ENCODE data around the gene HECW1.

The HECW1 gene

GRCh38 chr7:43538404-43538771 lies 425.9 kb downstream of the HECW1 start:
- no peak overlapping the region for H3K4me3 ChIP-seq (ENCODE audit: low read length)
- no peak for TF ChIP-seq ZNF274 (IDR thresholded peaks at IDR 0.05; ENCODE audit: low read depth, low read length)

GRCh38 chr7:43540471-43540870 lies 428.0 kb downstream of the HECW1 start:
- TF ChIP-seq ZNF274 (IDR thresholded peaks at IDR 0.05; ENCODE audit: low read depth, low read length): no peak

GRCh38 chr7:43542716-43543115 lies 430.3 kb downstream of the HECW1 start:
- H3K4me3 ChIP-seq (ENCODE audit: low read length): no peak overlapping the region
- no peak for TF ChIP-seq ZNF274 (IDR thresholded peaks at IDR 0.05; ENCODE audit: low read depth, low read length)

More at GRCh38 chr7:43540471-43540870, 428.0 kb downstream of the HECW1 start:
- no peak overlapping the region for H3K4me3 ChIP-seq (ENCODE audit: low read length)

GRCh38 chr7:43546231-43546630 lies 433.8 kb downstream of the HECW1 start:
- TF ChIP-seq ZNF274 (IDR thresholded peaks at IDR 0.05; ENCODE audit: low read depth, low read length): no peak
- H3K4me3 ChIP-seq (ENCODE audit: low read length): no peak overlapping the region

- H3K4me3 ChIP-seq (ENCODE audit: low read length): no peak overlapping the region
- TF ChIP-seq ZNF274 (IDR thresholded peaks at IDR 0.05; ENCODE audit: low read depth, low read length): no peak
Observed at GRCh38 chr7:43550427-43550826, 438.0 kb downstream of the HECW1 start.

- no peak overlapping the region for H3K4me3 ChIP-seq (ENCODE audit: low read length)
- no peak for TF ChIP-seq ZNF274 (IDR thresholded peaks at IDR 0.05; ENCODE audit: low read depth, low read length)
Observed at GRCh38 chr7:43552122-43552521, 439.7 kb downstream of the HECW1 start.

- no peak for TF ChIP-seq ZNF274 (IDR thresholded peaks at IDR 0.05; ENCODE audit: low read depth, low read length)
- no peak overlapping the region for H3K4me3 ChIP-seq (ENCODE audit: low read length)
Observed at GRCh38 chr7:43553999-43554398, 441.6 kb downstream of the HECW1 start.

GRCh38 chr7:43554423-43554822 lies 442.0 kb downstream of the HECW1 start:
- no peak overlapping the region for H3K4me3 ChIP-seq (ENCODE audit: low read length)
- no peak for TF ChIP-seq ZNF274 (IDR thresholded peaks at IDR 0.05; ENCODE audit: low read depth, low read length)

GRCh38 chr7:43557831-43558495 lies 445.5 kb downstream of the HECW1 start:
- H3K4me3 ChIP-seq (ENCODE audit: low read length): no peak overlapping the region
- TF ChIP-seq ZNF274 (IDR thresholded peaks at IDR 0.05; ENCODE audit: low read depth, low read length): no peak

GRCh38 chr7:43559171-43559945 lies 446.9 kb downstream of the HECW1 start:
- H3K4me3 ChIP-seq (ENCODE audit: low read length): no peak overlapping the region
- no peak for TF ChIP-seq ZNF274 (IDR thresholded peaks at IDR 0.05; ENCODE audit: low read depth, low read length)

- TF ChIP-seq ZNF274 (IDR thresholded peaks at IDR 0.05; ENCODE audit: low read depth, low read length): no peak
- H3K4me3 ChIP-seq (ENCODE audit: low read length): no peak overlapping the region
Observed at GRCh38 chr7:43559946-43560335, 447.5 kb downstream of the HECW1 start.

- no peak overlapping the region for H3K4me3 ChIP-seq (ENCODE audit: low read length)
Observed at GRCh38 chr7:43560742-43561330, 448.4 kb downstream of the HECW1 start.

GRCh38 chr7:43562383-43562782 lies 449.9 kb downstream of the HECW1 start:
- no peak for TF ChIP-seq ZNF274 (IDR thresholded peaks at IDR 0.05; ENCODE audit: low read depth, low read length)
- no peak overlapping the region for H3K4me3 ChIP-seq (ENCODE audit: low read length)

More at GRCh38 chr7:43560742-43561330, 448.4 kb downstream of the HECW1 start:
- TF ChIP-seq ZNF274 (IDR thresholded peaks at IDR 0.05; ENCODE audit: low read depth, low read length): no peak

- no peak overlapping the region for H3K4me3 ChIP-seq (ENCODE audit: low read length)
- TF ChIP-seq ZNF274 (IDR thresholded peaks at IDR 0.05; ENCODE audit: low read depth, low read length): no peak
Observed at GRCh38 chr7:43565786-43566185, 453.3 kb downstream of the HECW1 start.

- H3K4me3 ChIP-seq (ENCODE audit: low read length): no peak overlapping the region
- no peak for TF ChIP-seq ZNF274 (IDR thresholded peaks at IDR 0.05; ENCODE audit: low read depth, low read length)
Observed at GRCh38 chr7:43568529-43568928, 456.1 kb downstream of the HECW1 start.
